Measurements from ENCODE around the gene HIGD1B. TPM values are rescaled to one million over a fixed set of nuclear protein-coding genes. Genes with fewer than 3 reads are reported as not detected.

The HIGD1B gene
- total and polyA plus RNA-seq, 9 of the 15 experiments (the other 6 are each of a cell fraction or from before 2014, with no cell fraction given): not detected

- TF ChIP-seq CTCFL (IDR thresholded peaks at IDR 0.05; ENCODE audit: borderline replicate concordance, insufficient read depth, low read depth, low read length, poor library complexity, severe bottlenecking) (no peak), CC2D1A (IDR thresholded peaks at IDR 0.05) (no peak; the same call in 1 of the 2 replicates), NFIC (IDR thresholded peaks at IDR 0.05) (no peak; the same call in 1 of the 2 replicates), FUS (optimal IDR thresholded peaks at IDR 0.05; ENCODE audit: low read depth, low read length) (no peak), GATAD2B (IDR thresholded peaks at IDR 0.05; ENCODE audit: borderline replicate concordance) (peak; percentile 76; the same call in 1 of the 2 replicates), MLLT1 (IDR thresholded peaks at IDR 0.05) (peak; percentile 44 to 65; a peak in 2 of 4 replicates), BRF1 (IDR thresholded peaks at IDR 0.05; ENCODE audit: borderline replicate concordance, extremely low read depth, insufficient read length) (no peak), ZFP91 (CRISPR knock-in tag; IDR thresholded peaks at IDR 0.05) (no peak), KHSRP (IDR thresholded peaks at IDR 0.05) (peak; percentile 41; the same call in 1 of the 2 replicates), MED1 (CRISPR knock-in tag; IDR thresholded peaks at IDR 0.05; ENCODE audit: borderline replicate concordance) (no peak), TCF15 (CRISPR knock-in tag; IDR thresholded peaks at IDR 0.05) (no peak), ZNF511 (CRISPR knock-in tag; IDR thresholded peaks at IDR 0.05) (peak; percentile 48; the same call in 1 of the 2 replicates), HNRNPK (IDR thresholded peaks at IDR 0.05; ENCODE audit: low read depth, low read length, poor library complexity, severe bottlenecking) (no peak), NFRKB (IDR thresholded peaks at IDR 0.05; ENCODE audit: low read depth) (no peak; the same call in 1 of the 2 replicates), THRA (IDR thresholded peaks at IDR 0.05) (no peak), TCF7 (IDR thresholded peaks at IDR 0.05; ENCODE audit: borderline replicate concordance) (no peak; the same call in 1 of the 2 replicates), TGIF2 (CRISPR knock-in tag; IDR thresholded peaks at IDR 0.05) (no peak; the same call in 1 of the 2 replicates)
Observed at GRCh38 chr17:44899074-44899782, 51.5 kb downstream of the HIGD1B start, which contains the start of gene EFTUD2 (continued).

All from K562 (cell line).